Measurements from ENCODE around the gene NUP42.

NUP42 gene

GRCh38 chr7:23238983-23239652, 57.3 kb downstream of the NUP42 start:
- no peak for DNase-seq

GRCh38 chr7:23239698-23240097, 57.9 kb downstream of the NUP42 start:
- no peak for DNase-seq

- DNase-seq, result no peak
Measured at GRCh38 chr7:23242321-23242720, 60.5 kb downstream of the NUP42 start.

- no peak for DNase-seq
Measured at GRCh38 chr7:23242935-23243334, 61.1 kb downstream of the NUP42 start.

- DNase-seq, result no peak
Measured at GRCh38 chr7:23246555-23246954, 64.7 kb downstream of the NUP42 start, which contains the start of gene GPNMB. Gene GPNMB, plus strand, starts transcription at chr7:23246775. Its CDS starts 83 bp downstream, at chr7:23246858.

- no peak for DNase-seq
Measured at GRCh38 chr7:23247046-23247602, 65.3 kb downstream of the NUP42 start.

- no peak for DNase-seq
Measured at GRCh38 chr7:23247603-23248335, 65.9 kb downstream of the NUP42 start.

- DNase-seq, result no peak
Measured at GRCh38 chr7:23249486-23249885, 67.6 kb downstream of the NUP42 start.

Measured in activated gamma-delta T cell treated with Interleukin-2 at 50 U/mL for 16 hours (primary cell).